ENCODE results near the gene MICU2.

Gene MICU2

DNA sequence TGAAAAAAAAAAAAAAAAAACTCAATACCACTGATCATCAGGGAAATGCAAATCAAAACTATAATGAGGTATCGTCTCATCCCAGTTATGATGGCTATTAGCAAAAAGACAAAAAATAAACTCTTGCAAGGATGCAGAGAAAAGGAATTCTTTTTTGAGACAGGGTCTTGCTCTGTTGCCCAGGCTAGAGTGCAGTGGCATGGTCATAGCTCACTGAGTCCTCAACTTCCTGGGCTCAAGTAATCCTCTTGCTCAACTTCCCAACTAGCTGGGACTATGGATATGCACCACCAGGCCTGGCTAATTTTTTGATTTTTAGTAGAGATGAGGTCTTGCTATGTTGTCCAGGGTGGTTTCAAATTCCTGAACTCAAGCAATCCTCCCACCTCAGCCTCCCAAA lies 59.5 kb downstream of the MICU2 start:
- no peak for DNase-seq (ENCODE audit: low spot score)

DNA sequence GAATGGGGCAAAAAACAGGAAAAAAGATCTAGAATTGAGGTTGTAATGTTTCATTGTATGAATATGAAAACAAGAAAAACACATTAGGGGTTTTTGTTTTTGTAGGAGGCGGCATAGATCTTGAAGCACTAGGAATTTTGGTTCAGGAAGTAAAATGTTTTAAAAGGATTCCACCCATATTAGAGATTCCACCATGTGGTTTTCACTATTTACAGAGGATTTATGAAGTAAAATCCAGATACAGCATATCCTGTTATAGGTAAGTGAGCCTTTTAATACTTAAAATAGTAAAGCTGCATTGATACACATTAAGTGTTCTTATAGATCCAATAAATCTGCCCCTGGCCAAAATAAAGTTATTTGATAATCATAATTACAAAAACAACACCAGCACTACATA lies 61.4 kb downstream of the MICU2 start:
- DNase-seq (ENCODE audit: low spot score): no peak

DNA sequence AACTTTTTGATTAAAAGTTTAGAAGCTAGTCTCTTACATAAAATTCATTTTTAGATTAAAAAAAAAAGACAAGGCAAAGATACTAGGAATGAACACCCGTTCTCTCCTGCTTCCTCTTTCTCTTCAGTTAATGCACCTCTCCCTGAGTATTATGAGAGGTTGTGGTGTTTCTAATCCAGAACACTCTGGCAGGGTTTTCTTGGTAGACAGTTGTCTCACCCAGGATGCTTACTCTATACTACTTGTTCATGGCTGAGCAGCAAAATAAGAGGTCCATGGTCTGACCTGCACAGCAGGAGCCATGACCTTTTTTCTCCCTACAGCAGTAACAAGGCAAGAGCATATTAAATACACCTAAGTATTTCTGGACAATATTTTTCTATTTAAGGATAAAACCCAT lies 62.0 kb downstream of the MICU2 start:
- no peak for DNase-seq (ENCODE audit: low spot score)

DNA sequence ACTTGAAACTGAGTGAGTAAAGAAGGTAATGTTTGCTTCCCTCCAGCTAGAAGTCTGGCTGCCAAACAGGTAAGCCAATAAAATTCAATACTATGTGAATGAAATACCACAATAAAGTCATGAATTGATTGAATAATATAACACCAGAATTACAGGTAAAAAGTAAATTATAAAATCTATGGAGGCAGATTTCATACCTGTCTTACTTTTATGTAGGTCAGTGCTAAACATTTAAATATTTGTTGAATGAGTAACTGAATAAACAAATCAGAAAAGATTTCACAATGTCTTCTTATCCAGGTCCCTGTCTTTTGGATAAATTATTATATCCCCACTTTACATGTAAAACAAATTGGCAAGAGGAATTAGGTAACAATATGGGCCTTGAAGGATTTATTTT lies 62.7 kb downstream of the MICU2 start:
- DNase-seq (ENCODE audit: low spot score): no peak

DNA sequence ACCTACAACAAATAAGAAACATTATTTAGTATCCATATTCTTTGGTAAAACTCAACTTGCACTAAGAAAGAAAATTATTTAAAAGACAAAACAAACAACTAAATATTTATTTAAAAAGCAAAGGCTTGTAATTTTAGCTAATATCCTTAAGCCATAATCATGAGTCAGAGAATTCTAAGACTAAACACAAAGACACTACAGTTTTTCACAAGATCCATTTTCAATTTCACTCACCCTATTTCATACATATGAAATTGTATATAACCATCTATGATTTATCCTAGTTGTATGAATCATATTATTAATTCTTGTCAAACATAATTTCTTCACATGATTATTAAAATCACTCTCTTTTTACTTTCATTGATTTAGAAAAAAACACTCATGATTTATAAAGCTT lies 64.3 kb downstream of the MICU2 start:
- DNase-seq (ENCODE audit: low spot score): no peak

DNA sequence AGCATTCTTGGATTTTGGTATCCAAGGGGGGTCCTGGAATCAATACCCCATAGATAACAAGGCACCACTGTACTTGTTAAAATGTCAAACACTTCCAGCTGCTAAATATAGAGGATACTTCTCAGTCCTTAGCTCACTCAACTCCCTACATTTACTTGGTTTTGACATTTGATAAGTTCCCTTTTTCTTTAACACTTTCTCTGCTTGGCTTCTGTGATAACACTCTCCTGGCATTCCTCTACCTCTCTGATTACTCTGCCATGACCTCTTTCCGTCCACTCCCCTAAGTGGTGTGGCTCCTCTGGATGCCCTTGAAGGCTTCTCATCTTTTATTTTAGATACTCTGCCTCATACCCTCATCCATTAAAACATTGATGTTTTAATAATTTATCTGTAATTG lies 65.2 kb downstream of the MICU2 start:
- DNase-seq (ENCODE audit: low spot score): no peak

DNA sequence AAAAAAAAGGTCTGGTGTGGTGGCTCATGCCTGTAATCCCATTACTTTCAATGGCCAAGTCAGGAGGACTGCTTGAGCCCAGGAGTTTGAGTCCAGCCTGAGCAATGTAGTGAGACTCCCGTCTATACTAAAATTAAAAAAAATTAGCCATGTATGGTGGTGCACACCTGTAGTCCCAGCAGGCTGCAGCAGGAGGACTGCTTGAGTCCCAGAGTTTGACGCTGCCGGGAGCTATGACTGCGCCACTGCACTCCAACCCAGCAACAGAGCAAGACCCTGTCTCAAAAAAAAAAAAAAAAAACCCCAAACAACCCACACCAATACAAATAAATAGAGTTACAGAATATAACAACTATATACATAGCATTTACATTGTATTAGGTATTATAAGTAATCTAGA lies 65.7 kb downstream of the MICU2 start:
- DNase-seq (ENCODE audit: low spot score): no peak

DNA sequence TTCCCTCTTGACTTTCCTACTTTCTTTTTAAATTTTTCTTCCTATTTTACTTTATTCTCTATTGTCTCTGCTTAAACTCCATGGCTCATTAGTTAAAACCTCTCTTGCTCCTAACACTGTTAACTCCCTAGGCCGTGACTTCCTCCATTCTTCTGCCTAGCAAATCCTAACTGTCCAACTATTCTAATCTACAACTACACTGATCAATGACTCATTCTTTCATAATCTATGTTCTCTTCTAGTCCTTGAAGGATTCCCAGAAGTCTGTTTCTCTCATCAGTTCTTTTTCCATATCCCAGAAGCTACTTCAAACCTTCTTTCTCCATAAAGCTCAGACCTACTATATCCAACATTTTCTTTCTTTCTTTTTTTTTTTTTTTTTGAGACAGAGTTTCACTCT lies 66.9 kb downstream of the MICU2 start:
- DNase-seq (ENCODE audit: low spot score): no peak

DNA sequence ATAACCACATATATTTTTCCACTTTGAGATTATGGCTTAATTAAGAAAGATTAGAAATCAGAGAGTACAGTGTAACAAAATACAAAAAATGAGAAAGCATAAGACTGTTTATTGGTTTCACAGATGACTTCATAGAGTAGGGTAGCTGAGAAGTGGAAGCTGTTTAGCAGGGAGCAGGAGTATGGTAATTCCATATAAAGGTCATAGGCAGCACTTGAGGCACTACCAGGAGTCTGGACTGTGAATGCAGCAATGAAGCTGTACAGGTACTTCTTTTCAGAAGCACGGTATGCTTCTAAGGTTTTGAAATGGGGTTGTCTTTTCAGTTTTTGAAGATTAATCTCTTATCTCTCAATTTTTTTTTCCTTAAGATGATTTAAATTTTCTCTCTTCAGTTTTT lies 69.2 kb downstream of the MICU2 start:
- no peak for DNase-seq (ENCODE audit: low spot score)

DNA sequence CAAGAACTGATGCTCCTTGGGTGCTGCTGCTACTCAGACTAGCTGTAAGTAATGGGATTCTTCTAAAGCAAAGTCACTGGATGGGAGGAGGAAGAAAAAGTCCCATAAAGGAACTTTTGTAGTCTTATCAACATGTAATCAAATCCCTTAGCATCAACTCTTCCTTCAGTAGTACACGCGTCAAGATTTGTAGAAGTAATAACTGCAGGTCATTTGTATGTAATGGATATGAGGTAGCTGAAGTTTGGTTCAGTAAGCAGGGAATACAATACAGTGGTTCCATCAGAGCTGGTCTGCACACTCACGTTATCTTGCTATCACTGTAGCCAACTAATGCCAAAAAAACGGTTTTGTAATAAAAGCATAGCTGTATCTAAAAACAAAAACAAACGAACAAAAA lies 72.5 kb downstream of the MICU2 start:
- DNase-seq (ENCODE audit: low spot score): no peak

DNA sequence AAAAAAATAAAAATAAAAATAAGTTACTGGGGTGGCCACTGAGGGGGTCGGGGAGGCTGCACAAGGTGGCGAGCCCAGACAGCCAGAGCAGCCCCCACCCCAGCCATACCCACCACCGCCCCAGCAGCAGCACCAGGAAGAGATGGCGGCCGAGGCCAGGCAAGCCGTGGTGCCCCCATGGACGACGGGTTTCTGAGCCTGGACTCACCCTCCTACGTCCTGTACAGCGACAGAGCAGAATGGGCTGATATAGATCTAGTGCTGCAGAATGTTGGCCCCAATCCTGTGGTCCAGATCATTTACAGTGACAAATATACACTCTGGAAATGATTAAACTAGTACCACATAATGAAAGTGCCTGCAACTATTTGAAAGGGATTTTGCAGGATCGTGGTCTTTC lies 73.3 kb downstream of the MICU2 start:
- no peak for DNase-seq (ENCODE audit: low spot score)

DNA sequence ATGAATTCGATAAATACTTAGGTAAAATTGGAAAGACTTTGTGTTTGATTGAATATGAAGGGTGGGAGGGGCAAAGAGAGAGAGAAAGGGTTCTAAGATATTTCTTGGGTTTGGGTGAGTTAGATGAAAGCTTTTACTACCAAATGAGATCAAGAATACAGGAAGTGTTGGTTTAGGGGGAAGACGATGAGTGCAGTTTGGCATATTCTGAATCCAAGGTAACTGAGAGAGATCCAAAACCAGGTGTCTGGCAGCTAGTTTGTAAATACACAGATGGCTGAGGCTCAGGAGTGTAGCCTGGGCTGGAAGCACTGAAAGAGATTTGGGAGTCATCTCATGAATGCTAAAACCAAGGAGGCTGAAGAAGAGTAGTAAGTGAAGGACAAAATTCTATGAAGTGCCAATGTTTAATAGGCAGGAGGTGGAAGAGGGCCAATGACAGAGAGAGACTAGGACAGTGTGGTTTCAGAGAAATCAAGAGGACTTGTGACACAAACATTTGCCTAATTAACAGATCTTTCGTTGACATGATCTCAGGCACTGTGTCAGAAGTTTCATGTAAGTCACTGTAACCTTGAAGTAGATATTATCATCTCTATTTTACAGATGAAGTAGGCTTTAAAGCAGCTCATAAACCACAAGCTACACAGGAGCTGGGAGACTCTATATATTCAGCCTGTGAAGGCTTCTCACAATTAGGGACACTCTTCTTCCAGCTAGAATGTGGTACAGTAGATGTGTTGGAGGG lies 74.7 kb downstream of the MICU2 start:
- no peak for DNase-seq (ENCODE audit: low spot score)

DNA sequence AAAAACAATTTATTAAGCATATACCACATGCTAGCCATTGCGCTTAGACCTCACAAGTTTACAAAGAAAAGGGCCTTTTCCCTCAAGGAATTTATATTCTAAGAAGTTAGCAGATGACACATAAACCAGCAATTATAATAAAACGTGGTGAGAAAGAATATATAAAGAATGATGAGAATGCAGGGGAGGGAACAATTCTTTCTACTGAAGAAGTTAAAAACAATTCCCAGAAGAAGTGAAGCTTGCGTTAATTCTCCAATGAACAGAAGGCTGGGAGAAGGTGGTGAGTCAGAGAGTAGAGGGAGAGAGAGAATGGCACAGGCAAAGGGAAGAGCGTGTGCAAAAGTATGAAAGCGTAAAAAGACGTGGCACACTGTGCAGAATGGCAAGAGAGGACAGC lies 75.4 kb downstream of the MICU2 start:
- DNase-seq (ENCODE audit: low spot score): no peak

DNA sequence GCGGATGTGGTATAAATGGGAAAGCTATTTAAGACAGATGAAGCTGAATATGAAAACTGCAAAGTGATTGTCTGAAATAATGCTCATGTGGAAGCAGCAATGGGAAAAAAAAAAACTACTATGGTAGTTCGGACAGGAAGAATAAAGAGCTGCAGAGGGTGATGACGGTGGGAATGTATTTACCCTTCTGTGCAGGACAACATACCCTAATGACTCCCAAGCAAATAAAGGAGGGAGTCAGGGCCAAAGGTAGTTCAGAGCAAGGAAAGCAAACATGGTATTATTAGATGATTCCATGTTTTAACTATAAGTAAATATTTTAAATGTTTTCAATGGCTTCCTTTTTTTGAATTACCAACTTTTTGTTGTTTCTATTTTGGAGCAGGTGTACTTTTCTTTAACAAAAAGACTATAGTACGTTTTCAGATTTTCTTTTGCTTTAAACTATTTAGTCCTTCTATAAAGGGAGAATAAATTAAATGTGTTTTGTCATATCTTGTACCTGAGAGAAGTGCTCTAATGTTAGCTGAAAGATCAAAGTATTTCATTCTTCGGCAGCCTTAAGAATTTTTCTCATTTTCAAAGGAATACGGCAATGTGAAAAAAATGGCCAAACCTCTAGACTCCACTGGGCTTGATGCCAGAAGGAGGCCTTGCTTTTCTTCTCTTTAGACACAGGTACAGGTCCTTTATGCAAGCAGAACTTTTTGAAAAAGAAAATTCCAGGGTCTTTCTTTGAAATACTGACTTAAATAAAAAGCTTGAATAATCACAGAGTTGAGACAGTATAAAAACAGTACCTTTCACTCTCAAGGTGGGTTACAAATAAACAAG lies 77.0 kb downstream of the MICU2 start:
- DNase-seq (ENCODE audit: low spot score): no peak

DNA sequence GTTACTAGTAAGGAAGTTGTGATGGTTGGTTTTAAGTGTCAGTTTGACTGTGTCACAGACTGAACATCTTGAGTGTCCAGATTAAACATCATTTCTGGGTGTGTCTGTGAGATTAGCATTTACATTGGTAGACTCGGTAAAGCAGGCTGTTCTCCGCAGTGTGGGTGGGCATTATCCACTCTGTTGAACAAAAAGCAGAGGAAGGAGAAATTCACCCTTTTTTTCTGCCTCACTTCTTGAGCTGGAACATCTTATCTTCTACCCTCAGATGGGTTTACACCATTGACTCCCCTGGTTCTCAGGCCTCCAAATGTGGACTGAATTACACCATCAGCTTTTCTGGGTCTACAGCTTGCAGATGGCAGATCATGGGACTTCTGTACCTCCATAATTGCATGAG lies 81.1 kb downstream of the MICU2 start:
- DNase-seq (ENCODE audit: low spot score): no peak

DNA sequence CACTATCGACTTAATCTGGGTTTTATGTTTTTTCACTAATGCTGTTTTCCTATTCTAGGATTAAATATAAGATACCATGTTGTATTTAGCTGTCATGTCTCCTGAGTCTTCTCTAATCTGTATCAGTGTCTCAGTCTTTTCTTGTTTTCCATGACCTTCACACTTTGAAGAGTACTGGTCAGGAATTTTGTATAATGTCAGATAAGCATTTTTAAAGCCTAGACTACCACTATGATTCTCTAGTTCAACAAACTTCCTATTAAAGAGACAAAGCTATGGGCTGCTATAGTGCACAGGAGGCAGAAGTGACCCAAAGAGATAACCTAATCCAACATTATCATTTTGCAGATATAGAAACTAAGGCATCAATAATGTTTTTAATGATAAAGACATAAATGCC lies 81.8 kb downstream of the MICU2 start:
- no peak for DNase-seq (ENCODE audit: low spot score)

DNA sequence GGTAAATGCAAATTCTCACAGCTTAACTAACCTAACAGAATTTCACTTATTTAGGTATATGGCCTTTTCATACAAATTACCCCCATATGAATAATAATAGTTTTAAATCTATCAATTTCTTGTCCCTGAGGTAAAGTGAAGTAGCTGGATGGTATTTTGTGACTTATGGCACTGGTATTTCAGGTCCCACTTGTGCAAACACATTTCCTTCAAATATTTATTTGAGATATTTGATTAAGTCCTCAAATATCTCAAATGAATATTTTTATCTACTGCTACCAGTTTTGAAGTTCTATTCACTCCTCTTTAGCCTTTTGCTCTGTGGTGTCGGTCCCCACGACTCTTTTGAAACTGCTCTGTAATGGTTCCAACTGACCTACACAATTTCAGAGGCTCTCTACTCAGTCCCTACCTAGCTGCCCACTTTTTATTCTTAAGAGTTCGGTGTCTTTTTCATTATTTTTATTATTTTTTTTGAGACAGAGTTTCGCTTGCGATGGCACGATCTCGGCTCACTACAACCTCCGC lies 85.3 kb downstream of the MICU2 start:
- DNase-seq (ENCODE audit: low spot score): no peak

DNA sequence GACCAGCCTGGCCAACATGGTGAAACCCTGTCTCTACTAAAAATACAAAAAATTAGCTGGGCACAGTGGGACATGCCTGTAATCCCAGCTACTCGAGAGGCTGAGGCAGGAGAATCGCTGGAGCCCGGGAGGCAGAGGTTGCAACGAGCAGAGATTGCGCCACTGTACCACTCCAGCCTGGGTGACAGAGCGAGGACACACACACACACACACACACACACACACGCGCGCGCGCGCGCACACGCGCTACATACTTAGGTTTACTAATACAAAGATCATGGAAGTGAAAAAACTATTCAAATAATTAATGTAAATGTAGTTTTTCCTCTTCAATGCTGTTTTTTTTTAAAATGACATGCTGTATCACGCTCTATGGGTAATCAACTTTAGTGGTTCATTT lies 86.4 kb downstream of the MICU2 start:
- no peak for DNase-seq (ENCODE audit: low spot score)

DNA sequence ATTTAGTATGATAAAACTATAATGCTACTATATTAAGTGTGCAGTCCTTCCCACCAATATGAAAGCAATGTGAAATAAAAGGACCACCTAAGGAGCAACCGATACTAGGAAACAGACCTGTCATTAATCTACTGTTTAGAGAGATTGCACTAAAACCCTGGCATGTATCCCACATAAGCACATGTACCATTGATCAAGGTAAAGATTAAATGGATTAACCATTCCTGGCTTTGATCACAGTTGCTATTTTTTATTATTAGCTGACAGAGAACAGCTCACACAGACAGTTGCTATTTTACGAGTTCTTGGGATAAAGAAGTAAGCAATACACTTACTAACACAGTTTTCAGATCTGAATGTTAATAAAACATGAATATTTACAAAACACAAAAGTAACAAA lies 87.2 kb downstream of the MICU2 start:
- DNase-seq (ENCODE audit: low spot score): no peak

DNA sequence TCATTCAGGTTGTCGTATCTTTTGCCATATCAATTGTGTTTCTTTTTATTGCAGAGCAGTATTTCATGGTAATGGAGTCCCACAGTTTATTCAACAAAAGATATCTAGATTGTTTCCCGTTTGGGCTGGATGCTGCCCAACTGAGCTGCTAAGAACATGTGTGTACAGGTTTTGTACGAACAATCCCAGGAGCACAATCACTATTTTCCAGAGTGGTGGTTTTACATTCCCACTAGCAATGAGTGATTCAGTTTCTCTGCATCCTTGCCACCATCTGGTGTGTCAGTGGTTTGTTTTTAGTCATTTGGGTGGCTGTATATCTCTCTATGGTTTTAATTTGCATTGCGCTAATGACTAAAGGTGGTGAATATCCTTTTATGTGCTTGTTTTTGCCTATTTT lies 92.1 kb downstream of the MICU2 start:
- no peak for DNase-seq (ENCODE audit: low spot score)

DNA sequence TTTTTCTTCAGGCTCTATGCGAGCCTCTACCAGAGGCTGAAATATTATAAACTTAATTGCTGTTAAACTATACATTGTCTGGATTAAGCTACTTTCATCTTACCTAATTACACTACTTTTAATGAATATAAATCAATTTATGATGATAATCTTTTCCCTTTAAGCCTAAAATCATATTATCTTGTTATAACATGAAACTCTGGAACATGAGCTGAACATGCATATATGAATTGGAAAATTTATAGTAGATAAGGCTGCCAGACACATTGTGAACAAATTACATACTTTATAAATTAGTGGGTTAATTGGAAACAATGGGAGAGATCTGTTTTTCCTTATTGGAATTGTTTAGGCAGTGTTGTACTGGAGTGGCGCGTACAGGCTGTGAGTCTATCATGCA lies 99.6 kb downstream of the MICU2 start:
- DNase-seq (ENCODE audit: low spot score): no peak

DNA sequence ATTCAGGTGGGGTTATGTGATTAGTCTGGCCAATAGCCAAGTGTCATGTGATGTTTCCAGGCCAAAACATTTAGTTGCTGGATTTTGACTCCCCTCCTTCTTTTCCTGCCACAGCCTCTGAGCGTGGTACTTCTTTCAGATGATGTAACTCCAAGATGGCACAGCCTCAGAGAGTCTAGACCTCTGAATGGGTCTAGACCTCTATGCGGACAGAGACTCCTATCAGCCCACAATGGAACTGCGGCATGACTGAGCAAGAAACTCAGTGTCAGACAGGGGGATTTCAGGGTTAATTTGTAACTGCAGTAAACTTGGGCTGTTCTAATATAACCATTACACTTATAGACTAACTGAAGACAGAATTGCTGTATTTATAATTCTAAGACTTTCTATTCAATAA lies 102.3 kb downstream of the MICU2 start:
- DNase-seq (ENCODE audit: low spot score): no peak

DNA sequence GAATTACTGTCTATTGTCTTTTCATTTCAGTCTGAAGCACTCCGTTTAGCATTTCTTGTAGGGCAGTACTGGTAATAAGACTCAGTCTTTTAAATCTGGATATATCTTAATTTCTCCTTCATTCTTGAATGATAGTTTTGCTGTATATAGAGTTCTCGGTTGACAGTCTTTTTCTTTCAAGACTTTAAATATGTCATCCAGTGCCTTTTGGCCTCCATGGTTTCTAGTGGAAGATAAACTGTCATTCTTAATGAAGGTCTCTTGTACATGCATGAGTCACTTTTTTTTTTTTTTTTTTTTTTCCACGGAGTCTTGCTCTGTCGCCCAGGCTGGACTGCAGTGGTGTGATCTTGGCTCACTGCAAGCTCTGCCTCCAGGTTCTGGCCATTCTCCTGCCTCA lies 117.6 kb downstream of the MICU2 start:
- no peak for DNase-seq (ENCODE audit: low spot score)

DNA sequence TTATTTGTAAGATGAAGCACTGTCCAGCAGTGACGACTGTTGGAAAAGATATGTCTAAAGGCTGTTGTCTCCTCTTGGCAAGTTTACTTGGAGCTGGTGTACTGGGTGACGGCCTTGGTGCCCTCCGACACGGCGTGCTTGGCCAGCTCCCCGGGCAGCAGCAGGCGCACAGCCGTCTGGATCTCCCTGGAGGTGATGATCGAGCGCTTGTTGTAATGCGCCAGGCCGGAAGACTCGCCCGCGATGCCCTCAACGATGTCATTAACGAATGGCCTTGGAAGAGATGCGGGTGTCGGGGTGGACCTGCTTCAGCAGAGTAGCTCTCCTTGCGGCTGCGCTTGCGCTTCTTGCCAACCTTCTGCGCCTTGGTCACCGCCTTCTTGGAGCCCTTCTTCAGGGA lies 120.2 kb downstream of the MICU2 start:
- DNase-seq (ENCODE audit: low spot score): no peak

Measured in kidney capillary endothelial cell (primary cell).